ENCODE results near the gene KCTD1.

GRCh38 chr18:26550998-26551694 is 2.8 kb upstream of the KCTD1 start:
- TF ChIP-seq CTCF (IDR thresholded peaks at IDR 0.05; ENCODE audit: insufficient read depth, low read length) = no peak
- TF ChIP-seq SPI1 (IDR thresholded peaks at IDR 0.05; ENCODE audit: borderline replicate concordance, low read depth) = no peak
